B cell (primary cell): ENCODE results near the gene FRMPD4. TPM values are rescaled to one million over a fixed set of nuclear protein-coding genes. Genes with fewer than 3 reads are reported as not detected.

ENCODE experiments used
- ATAC-seq: fragments of 200-7000 bp; cut with Tn5 transposase; one replicate; pipeline ENCODE4 v1.10.0; 2021; ENCODE audit warnings: low read depth, mild to moderate bottlenecking, moderate number of reproducible peaks, moderate library complexity
- CTCF ChIA-PET: fragments of 350-600 bp; sonication (Branson Sonifier 250); formaldehyde crosslinking; loops from one replicate; lab custom pipeline; 2021; ENCODE audit warnings: antibody characterized with exemption, inconsistent platforms; lab: Charles Lee
- POLR2A ChIA-PET: fragments of 350-600 bp; sonication (Branson Sonifier 250); formaldehyde crosslinking; loops from one replicate; lab custom pipeline; 2021; ENCODE audit warnings: antibody characterized with exemption; lab: Charles Lee
- DNase-seq: peaks from one replicate; pipeline ENCODE4 v3.0.0; 2013
- H2AFZ ChIP-seq: 2 replicates; pipeline ENCODE4 v1.6.1; 2012; ENCODE audit warnings: mild to moderate bottlenecking, low read depth, low read length; ENCODE audit not compliant: insufficient read depth, poor library complexity, severe bottlenecking
- H3K27ac ChIP-seq, 2 donors: 1 replicate in 1 of 2; 2 replicates in 1 of 2; pipeline ENCODE4 v1.5.1; 2012 to 2013; ENCODE audit warnings: low read length in 2 of 2, mild to moderate bottlenecking in 2 of 2, moderate library complexity in 1 of 2
- H3K27me3 ChIP-seq, 4 experiments: fragments of 200-600 bp in 1 of 4; sonication (generic) in 1 of 4; replicated peaks in 1 of 4; 1 replicate in 2 of 4; 2 replicates in 2 of 4; pipeline versions ENCODE4 v1.6.1 to v1.7.0; 2013 to 2016; ENCODE audit warnings: low read length in 3 of 4, mild to moderate bottlenecking in 2 of 4, mixed read lengths in 1 of 4, moderate library complexity in 1 of 4; ENCODE audit not compliant: insufficient read depth in 4 of 4, control insufficient read depth in 3 of 4; ENCODE audit errors: control extremely low read depth in 1 of 4
- H3K36me3 ChIP-seq, 2 experiments: replicated peaks in 1 of 2; 1 replicate in 1 of 2; 2 replicates in 1 of 2; pipeline versions ENCODE4 v1.6.1 to v1.7.1; 2013; ENCODE audit warnings: low read length in 1 of 2; ENCODE audit not compliant: insufficient read depth in 2 of 2, control insufficient read depth in 1 of 2; ENCODE audit errors: control extremely low read depth in 1 of 2, extremely low read depth in 1 of 2
- H3K4me1 ChIP-seq, 2 donors: fragments of 200-600 bp in 1 of 2; sonication (generic) in 1 of 2; 1 replicate in 1 of 2; 2 replicates in 1 of 2; pipeline versions ENCODE4 v1.5.1 to v1.6.1; 2013 to 2017; ENCODE audit warnings: low read length in 2 of 2; ENCODE audit not compliant: control insufficient read depth in 2 of 2, insufficient read depth in 2 of 2
- H3K4me2 ChIP-seq: replicated peaks from 2 replicates; pipeline ENCODE3; 2012; ENCODE audit warnings: mild to moderate bottlenecking, low read depth, low read length; ENCODE audit not compliant: poor library complexity, severe bottlenecking
- H3K4me3 ChIP-seq, 5 experiments: fragments of 200-600 bp in 1 of 5; sonication (generic) in 1 of 5; 1 replicate in 3 of 5; 2 replicates in 2 of 5; pipeline versions ENCODE4 v1.5.1 to v1.7.0; 2011 to 2016; ENCODE audit warnings: low read length in 4 of 5, mild to moderate bottlenecking in 4 of 5, low read depth in 2 of 5, control low read depth in 1 of 5, moderate library complexity in 1 of 5; ENCODE audit not compliant: insufficient read depth in 1 of 5; ENCODE audit errors: control extremely low read depth in 1 of 5, extremely low read depth in 1 of 5
- H3K79me2 ChIP-seq: fragments of 200-600 bp; sonication (generic); one replicate; pipeline ENCODE4 v1.6.0; 2016; ENCODE audit warnings: low read length; ENCODE audit not compliant: control insufficient read depth, insufficient read depth
- H3K9ac ChIP-seq: fragments of 200-600 bp; sonication (generic); 2 replicates; pipeline ENCODE4 v1.6.1; 2017; ENCODE audit warnings: mild to moderate bottlenecking, low read length, moderate library complexity
- H3K9me3 ChIP-seq, 3 donors: one replicate each; pipeline versions ENCODE4 v1.6.1 to v1.7.1; 2013; ENCODE audit warnings: low read length in 2 of 3; ENCODE audit not compliant: control insufficient read depth in 2 of 3, insufficient read depth in 1 of 3; ENCODE audit errors: control extremely low read depth in 1 of 3
- H4K20me1 ChIP-seq: 2 replicates; pipeline ENCODE4 v1.6.0; 2012; ENCODE audit warnings: mild to moderate bottlenecking, low read length; ENCODE audit not compliant: insufficient read depth, control insufficient read depth, poor library complexity, severe bottlenecking
- H3K27ac Mint-ChIP-seq: one replicate; pipeline ENCODE4 v1.8.0; 2021; ENCODE audit warnings: mixed read lengths
- H3K27me3 Mint-ChIP-seq: one replicate; pipeline ENCODE4 v1.8.0; 2021; ENCODE audit warnings: mixed read lengths
- H3K4me1 Mint-ChIP-seq: one replicate; pipeline ENCODE4 v1.8.0; 2021; ENCODE audit warnings: mixed read lengths
- H3K4me3 Mint-ChIP-seq: one replicate; pipeline ENCODE4 v1.8.0; 2021; ENCODE audit warnings: mixed read lengths
- H3K9me3 Mint-ChIP-seq: one replicate; pipeline ENCODE4 v1.8.0; 2022; ENCODE audit warnings: mixed read lengths; ENCODE audit not compliant: insufficient read depth
- CTCF ChIP-seq: fragments of 200-600 bp; IDR thresholded peaks from one replicate; pipeline ENCODE4 v1.8.0; 2022; ENCODE audit warnings: antibody characterized with exemption, mild to moderate bottlenecking
- EZH2 ChIP-seq: IDR thresholded peaks from 2 replicates; pipeline ENCODE4 v1.6.1; 2012; ENCODE audit warnings: borderline replicate concordance, low read depth, mild to moderate bottlenecking, moderate library complexity, low read length; ENCODE audit not compliant: insufficient read depth, poor library complexity, severe bottlenecking
- WGBS: methylation state at CpG from one replicate; pipeline ENCODE4 v1.1.5; 2013; ENCODE audit warnings: missing lambda C conversion rate; ENCODE audit not compliant: insufficient coverage; 5-methylcytosine and 5-hydroxymethylcytosine counted together
- intact Hi-C: fragments of 100-400 bp; cut with micrococcal nuclease; formaldehyde crosslinking; loops from one replicate; pipeline ENCODE4 v1.10.0; 2022
- polyA plus RNA-seq: library from polyadenylated mRNA; depleted of rRNA; stranded (reverse); fragments of >200 nt; gene quantifications from 2 replicates; pipeline ENCODE4 v1.2.3, GENCODE V29; 2012
- total RNA-seq, 2 donors: library from RNA; stranded (reverse); fragments of 120-200 nt in 1 of 2; gene quantifications; 1 replicate in 1 of 2; 2 replicates in 1 of 2; pipeline versions ENCODE4 v1.2.3 to v1.2.4, GENCODE V29; 2013 to 2022

Gene FRMPD4
- total and polyA plus RNA-seq, 2 donors (not counting 1 experiment from before 2014, with no cell fraction given): not detected

GRCh38 chrX:12349201-12349600, 210.9 kb downstream of the FRMPD4 start:
- no peaks in the 10 kb centered on the region for H3K9me3 ChIP-seq
- POLR2A ChIA-PET: no interaction called here
- H3K9ac ChIP-seq: no peak overlapping the region
- H3K4me2 ChIP-seq: no peak overlapping the region
- no peaks in the 10 kb centered on the region for H3K4me1 ChIP-seq
- intact Hi-C loops: no loop called here
- Mint-ChIP-seq H3K27ac (no peak overlapping the region), H3K4me3 (no peak overlapping the region), H3K27me3 (peaks cover 2% of the 10 kb centered on the region), H3K9me3 (no peaks in the 10 kb centered on the region), H3K4me1 (no peaks in the 10 kb centered on the region)
- CTCF ChIA-PET: no interaction called here
- ATAC-seq (no peak), DNase-seq (no peak)
- no peak overlapping the region for H2AFZ ChIP-seq
- peaks cover 0 to 4% (median 0%) of the 10 kb centered on the region in 4 experiments for H3K27me3 ChIP-seq
- WGBS: no CpG with 5 or more reads among the region's 8 CpGs
- H4K20me1 ChIP-seq: no peaks in the 10 kb centered on the region
- no peaks in the 10 kb centered on the region for H3K79me2 ChIP-seq
- no peak overlapping the region for H3K27ac ChIP-seq
- no peak overlapping the region for H3K4me3 ChIP-seq
- TF ChIP-seq CTCF (no peak), EZH2 (no peak)
- H3K36me3 ChIP-seq: no peaks in the 10 kb centered on the region

- Mint-ChIP-seq H3K27me3 (peaks cover 4% of the 10 kb centered on the region), H3K4me3 (no peak overlapping the region), H3K4me1 (no peaks in the 10 kb centered on the region), H3K27ac (no peak overlapping the region), H3K9me3 (no peaks in the 10 kb centered on the region)
- DNase-seq: no peak
- TF ChIP-seq CTCF (no peak), EZH2 (no peak)
- H4K20me1 ChIP-seq: no peaks in the 10 kb centered on the region
- H2AFZ ChIP-seq: no peak overlapping the region
- no peak overlapping the region for H3K9ac ChIP-seq
- H3K4me3 ChIP-seq: no peak overlapping the region
- H3K4me1 ChIP-seq: no peaks in the 10 kb centered on the region
- ChIA-PET POLR2A (no interaction called here), CTCF (no interaction called here)
- no peaks in the 10 kb centered on the region for H3K36me3 ChIP-seq
- no peaks in the 10 kb centered on the region for H3K79me2 ChIP-seq
- WGBS: 88% methylated on average over 5 of the region's 5 CpGs
- H3K27me3 ChIP-seq: peaks cover 0 to 4% (median 0%) of the 10 kb centered on the region in 4 experiments
- no peak overlapping the region for H3K4me2 ChIP-seq
- ATAC-seq: no peak
- no peak overlapping the region for H3K27ac ChIP-seq
- no peaks in the 10 kb centered on the region for H3K9me3 ChIP-seq
- intact Hi-C loops: no loop called here
Observed at GRCh38 chrX:12352922-12353321, 214.6 kb downstream of the FRMPD4 start.
